H9 (cell line): ENCODE data around the gene FTO. TPM values are rescaled to one million over a fixed set of nuclear protein-coding genes. Genes with fewer than 3 reads are reported as not detected.

Source experiments
- DNase-seq: peaks from one replicate; pipeline ENCODE4 v3.0.0-alpha.2; 2017
- H2AFZ ChIP-seq: one replicate; pipeline ENCODE4 v1.6.1; 2013; ENCODE audit warnings: mild to moderate bottlenecking, low read length, control low read depth, moderate library complexity
- H2AK5ac ChIP-seq: 2 replicates; pipeline ENCODE4 v1.6.1; 2013; ENCODE audit warnings: low read length, control low read depth, mixed read lengths; ENCODE audit not compliant: insufficient read length
- H2BK120ac ChIP-seq: one replicate; pipeline ENCODE4 v1.6.1; 2013; ENCODE audit warnings: low read depth, mild to moderate bottlenecking, low read length, control low read depth, inconsistent platforms; ENCODE audit not compliant: poor library complexity, severe bottlenecking
- H2BK12ac ChIP-seq: 2 replicates; pipeline ENCODE4 v1.6.1; 2013; ENCODE audit warnings: low read length, control low read depth, mixed read lengths, low read depth; ENCODE audit not compliant: insufficient read length
- H2BK15ac ChIP-seq: 2 replicates; pipeline ENCODE4 v1.6.1; 2013; ENCODE audit warnings: low read depth, low read length, control low read depth
- H2BK20ac ChIP-seq: one replicate; pipeline ENCODE4 v1.6.1; 2013; ENCODE audit warnings: low read depth, mild to moderate bottlenecking, low read length, control low read depth, inconsistent platforms; ENCODE audit not compliant: poor library complexity, severe bottlenecking
- H2BK5ac ChIP-seq: 2 replicates; pipeline ENCODE4 v1.6.1; 2013; ENCODE audit warnings: low read length, control low read depth, mixed read lengths; ENCODE audit not compliant: insufficient read length
- H3K14ac ChIP-seq: 2 replicates; pipeline ENCODE4 v1.6.1; 2013; ENCODE audit warnings: low read length, control low read depth; ENCODE audit not compliant: insufficient read depth
- H3K18ac ChIP-seq: 2 replicates; pipeline ENCODE4 v1.6.1; 2013; ENCODE audit warnings: low read depth, mild to moderate bottlenecking, mixed read lengths, low read length, control low read depth; ENCODE audit not compliant: insufficient read length
- H3K23ac ChIP-seq: 2 replicates; pipeline ENCODE4 v1.6.1; 2013; ENCODE audit warnings: low read length, control low read depth, mixed read lengths, low read depth; ENCODE audit not compliant: insufficient read length
- H3K23me2 ChIP-seq: 2 replicates; pipeline ENCODE4 v1.6.1; 2013; ENCODE audit warnings: low read depth, mild to moderate bottlenecking, mixed read lengths, low read length, control low read depth; ENCODE audit not compliant: insufficient read length, poor library complexity, severe bottlenecking
- H3K27ac ChIP-seq: 2 replicates; pipeline ENCODE4 v1.5.1; 2013; ENCODE audit warnings: low read length, control low read depth, mixed read lengths, low read depth; ENCODE audit not compliant: insufficient read length
- H3K27me3 ChIP-seq: 2 replicates; pipeline ENCODE4 v1.6.1; 2013; ENCODE audit warnings: low read length, control low read depth, inconsistent platforms; ENCODE audit not compliant: insufficient read depth
- H3K4ac ChIP-seq: 2 replicates; pipeline ENCODE4 v1.6.1; 2013; ENCODE audit warnings: low read depth, mild to moderate bottlenecking, control low read depth, inconsistent platforms, low read length, moderate library complexity
- H3K4me1 ChIP-seq: 2 replicates; pipeline ENCODE4 v1.6.1; 2013; ENCODE audit warnings: low read length, control low read depth, inconsistent platforms; ENCODE audit not compliant: insufficient read depth
- H3K4me2 ChIP-seq: 2 replicates; pipeline ENCODE4 v1.6.1; 2013; ENCODE audit warnings: low read length, control low read depth, mixed read lengths; ENCODE audit not compliant: insufficient read length, insufficient read depth
- H3K56ac ChIP-seq: 2 replicates; pipeline ENCODE4 v1.6.1; 2013; ENCODE audit warnings: low read depth, mild to moderate bottlenecking, mixed read lengths, low read length, control low read depth; ENCODE audit not compliant: insufficient read length
- H3K79me1 ChIP-seq: 2 replicates; pipeline ENCODE4 v1.6.1; 2013; ENCODE audit warnings: low read depth, mild to moderate bottlenecking, moderate library complexity, low read length, control low read depth, inconsistent platforms; ENCODE audit not compliant: insufficient read depth, poor library complexity, severe bottlenecking
- H3K79me2 ChIP-seq: 2 replicates; pipeline ENCODE4 v1.6.1; 2013; ENCODE audit warnings: low read length, control low read depth, inconsistent platforms; ENCODE audit not compliant: insufficient read depth
- H3K9ac ChIP-seq: 2 replicates; pipeline ENCODE4 v1.6.1; 2013; ENCODE audit warnings: low read length, control low read depth, mixed read lengths; ENCODE audit not compliant: insufficient read length; ENCODE audit errors: extremely low read depth
- H3K9me3 ChIP-seq: one replicate; pipeline ENCODE4 v1.6.1; 2013; ENCODE audit warnings: low read depth, low read length, inconsistent platforms; ENCODE audit not compliant: control insufficient read depth
- H3T11ph ChIP-seq: one replicate; pipeline ENCODE4 v1.6.1; 2013; ENCODE audit warnings: mild to moderate bottlenecking, low read length, control low read depth, inconsistent platforms
- H4K20me1 ChIP-seq: one replicate; pipeline ENCODE4 v1.6.1; 2013; ENCODE audit not compliant: control insufficient read depth, insufficient read length, insufficient read depth
- H4K5ac ChIP-seq: 2 replicates; pipeline ENCODE4 v1.6.1; 2013; ENCODE audit warnings: low read depth, mild to moderate bottlenecking, mixed read lengths, low read length, control low read depth; ENCODE audit not compliant: insufficient read length
- H4K8ac ChIP-seq: replicated peaks from 2 replicates; pipeline ENCODE4 v1.6.1; 2013; ENCODE audit warnings: low read length, control low read depth, mixed read lengths, low read depth; ENCODE audit not compliant: insufficient read length
- H4K91ac ChIP-seq: 2 replicates; pipeline ENCODE4 v1.6.1; 2013; ENCODE audit warnings: low read depth, mild to moderate bottlenecking, moderate library complexity, mixed read lengths, low read length, control low read depth; ENCODE audit not compliant: insufficient read length
- H3K27ac Mint-ChIP-seq, 3 experiments: 2 replicates in 2 of 3; 3 replicates in 1 of 3; pipeline ENCODE4 v1.8.0; 2020 to 2021; ENCODE audit warnings: mixed read lengths in 3 of 3, mild to moderate bottlenecking in 1 of 3, moderate library complexity in 1 of 3
- H3K27me3 Mint-ChIP-seq: 2 replicates; pipeline ENCODE4 v1.8.0; 2021; ENCODE audit warnings: low read depth, mild to moderate bottlenecking, moderate library complexity, mixed read lengths
- H3K36me3 Mint-ChIP-seq, 3 experiments: 2 replicates in 2 of 3; 3 replicates in 1 of 3; pipeline ENCODE4 v1.8.0; 2020 to 2021; ENCODE audit warnings: low read depth in 3 of 3, mixed read lengths in 3 of 3; ENCODE audit not compliant: insufficient read depth in 1 of 3
- H3K4me1 Mint-ChIP-seq, 2 experiments: 2 replicates each; pipeline ENCODE4 v1.8.0; 2020; ENCODE audit warnings: mixed read lengths in 2 of 2
- H3K4me3 Mint-ChIP-seq, 2 experiments: 2 replicates in 1 of 2; 3 replicates in 1 of 2; pipeline ENCODE4 v1.8.0; 2020 to 2021; ENCODE audit warnings: mild to moderate bottlenecking in 2 of 2, mixed read lengths in 2 of 2, moderate library complexity in 1 of 2
- H3K9me3 Mint-ChIP-seq, 2 experiments: 2 replicates in 1 of 2; 3 replicates in 1 of 2; pipeline ENCODE4 v1.8.0; 2020; ENCODE audit warnings: mild to moderate bottlenecking in 2 of 2, mixed read lengths in 2 of 2, moderate library complexity in 1 of 2
- WGBS: extraction: QIAGEN DNeasy Blood & Tissue Kit; methylation state at CpG from one replicate; pipeline ENCODE4 v1.1.7; 2013; ENCODE audit warnings: missing lambda C conversion rate, low lambda C conversion rate, mixed read lengths; ENCODE audit not compliant: insufficient read length; ENCODE audit errors: extremely low coverage; 5-methylcytosine and 5-hydroxymethylcytosine counted together
- total RNA-seq: library from RNA; stranded (reverse); gene quantifications from 2 replicates; pipeline ENCODE4 v1.2.1, GENCODE V29; 2021
- TF ChIP-seq, protein P1 (sequence below): fragments of 200-600 bp; sonication (generic); conservative IDR thresholded peaks from 3 replicates; pipeline ENCODE4 v1.8.0; 2021; ENCODE audit warnings: antibody characterized with exemption, mild to moderate bottlenecking

FTO gene
- total RNA-seq, 1 experiment from 2014 or later: 67.9 TPM

- H4K5ac ChIP-seq: no peak overlapping the region
- H3K27me3 Mint-ChIP-seq: no peaks in the 10 kb centered on the region; the same call in 1 of the 2 replicates
- no peak overlapping the region for H2BK20ac ChIP-seq
Observed at GRCh38 chr16:54118846-54119245, 414.9 kb downstream of the FTO start.

More at GRCh38 chr16:54118846-54119245, 414.9 kb downstream of the FTO start:
- Histone ChIP-seq H3K18ac (no peak overlapping the region), H3K27me3 (no peaks in the 10 kb centered on the region), H3K9me3 (no peaks in the 10 kb centered on the region), H2AFZ (no peak overlapping the region), H4K91ac (no peak overlapping the region), H3K4ac (no peak overlapping the region), H3K79me1 (no peaks in the 10 kb centered on the region), H3K23ac (no peak overlapping the region), H2BK5ac (no peak overlapping the region), H2BK120ac (no peak overlapping the region), H3T11ph (no peak overlapping the region), H4K20me1 (no peaks in the 10 kb centered on the region), H2AK5ac (no peak overlapping the region), H3K14ac (no peak overlapping the region), H3K9ac (no peak overlapping the region), H3K4me1 (peaks cover 3% of the 10 kb centered on the region; the same call in 1 of the 2 replicates), H2BK12ac (no peak overlapping the region), H3K4me2 (no peak overlapping the region), H3K27ac (no peak overlapping the region), H3K23me2 (no peaks in the 10 kb centered on the region), H3K56ac (no peak overlapping the region), H3K79me2 (no peaks in the 10 kb centered on the region), H4K8ac (no peak overlapping the region), H2BK15ac (no peak overlapping the region; the same call in 1 of the 2 replicates)
- H3K4me1 Mint-ChIP-seq: peaks cover 19 to 26% of the 10 kb centered on the region in 2 experiments
- DNase-seq: no peak
- TF ChIP-seq, protein P1, sequence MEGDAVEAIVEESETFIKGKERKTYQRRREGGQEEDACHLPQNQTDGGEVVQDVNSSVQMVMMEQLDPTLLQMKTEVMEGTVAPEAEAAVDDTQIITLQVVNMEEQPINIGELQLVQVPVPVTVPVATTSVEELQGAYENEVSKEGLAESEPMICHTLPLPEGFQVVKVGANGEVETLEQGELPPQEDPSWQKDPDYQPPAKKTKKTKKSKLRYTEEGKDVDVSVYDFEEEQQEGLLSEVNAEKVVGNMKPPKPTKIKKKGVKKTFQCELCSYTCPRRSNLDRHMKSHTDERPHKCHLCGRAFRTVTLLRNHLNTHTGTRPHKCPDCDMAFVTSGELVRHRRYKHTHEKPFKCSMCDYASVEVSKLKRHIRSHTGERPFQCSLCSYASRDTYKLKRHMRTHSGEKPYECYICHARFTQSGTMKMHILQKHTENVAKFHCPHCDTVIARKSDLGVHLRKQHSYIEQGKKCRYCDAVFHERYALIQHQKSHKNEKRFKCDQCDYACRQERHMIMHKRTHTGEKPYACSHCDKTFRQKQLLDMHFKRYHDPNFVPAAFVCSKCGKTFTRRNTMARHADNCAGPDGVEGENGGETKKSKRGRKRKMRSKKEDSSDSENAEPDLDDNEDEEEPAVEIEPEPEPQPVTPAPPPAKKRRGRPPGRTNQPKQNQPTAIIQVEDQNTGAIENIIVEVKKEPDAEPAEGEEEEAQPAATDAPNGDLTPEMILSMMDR: no peak
- H3K36me3 Mint-ChIP-seq: peaks cover 0 to 2% (median 2%) of the 10 kb centered on the region in 3 experiments; a peak in 3 of 7 replicates
- H3K4me3 Mint-ChIP-seq: no peak overlapping the region
- no peaks in the 10 kb centered on the region for H3K9me3 Mint-ChIP-seq
- no CpG with 5 or more reads among the region's 3 CpGs for WGBS
- peak overlapping the region in 2 of 3 experiments; percentile 16 to 60; a peak in 1 of 7 replicates for H3K27ac Mint-ChIP-seq
